Frontal cortex (tissue), 4 donors: ENCODE results near the gene TEX9. TPM values are rescaled to one million over a fixed set of nuclear protein-coding genes. Genes with fewer than 3 reads are reported as not detected.
A peak's percentile ranks its signal among the peaks of the same experiment; 100 is the strongest.

ENCODE experiments used
- DNase-seq, 2 donors: peaks; one replicate each; pipeline ENCODE4 v3.0.0; 2012; ENCODE audit warnings: low spot score in 2 of 2
- FAIRE-seq: peaks from 2 replicates; lab custom pipeline; 2012; peaks lifted over from hg19 to GRCh38; lab: Jason Lieb, UNC
- total RNA-seq: library from RNA; depleted of rRNA; stranded (reverse); fragments of >200 nt; gene quantifications from one replicate; pipeline ENCODE4 v1.2.3, GENCODE V29; 2014
- donor health status: control.
- donor health status: control.
- donor health status: control.

TEX9 gene
- total RNA-seq, 1 donor from 2014 or later = 27.3 TPM

- FAIRE-seq = no peak
- no peak for DNase-seq
Observed at GRCh38 chr15:56432304-56432703, 67.1 kb downstream of the TEX9 start.

DNA sequence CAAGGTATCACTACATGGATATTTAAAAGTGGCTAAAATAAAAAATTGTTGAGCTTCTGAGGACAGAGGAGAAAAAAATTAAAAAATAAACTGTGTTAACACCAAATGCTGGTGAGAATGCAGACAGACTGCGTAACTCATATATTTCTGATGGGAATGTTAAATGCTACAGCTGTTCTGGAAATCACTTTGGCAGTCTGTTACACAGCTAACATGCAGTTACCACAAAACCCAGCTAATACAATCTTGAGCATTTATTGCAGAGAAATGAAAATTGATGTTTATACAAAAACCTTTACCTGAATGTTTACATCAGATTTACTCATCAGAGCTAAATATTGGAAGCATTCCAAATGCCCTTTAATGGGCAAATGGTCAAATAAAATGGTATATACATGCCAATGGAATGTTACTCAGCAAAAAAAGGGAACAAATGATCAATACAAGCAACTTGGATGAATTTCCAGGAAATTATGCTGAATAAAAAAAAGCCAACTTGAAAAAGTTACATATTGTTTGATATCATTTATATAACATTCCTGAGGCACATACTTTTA, 75.1 kb downstream of the TEX9 start:
- no peak for DNase-seq
- FAIRE-seq = no peak

DNA sequence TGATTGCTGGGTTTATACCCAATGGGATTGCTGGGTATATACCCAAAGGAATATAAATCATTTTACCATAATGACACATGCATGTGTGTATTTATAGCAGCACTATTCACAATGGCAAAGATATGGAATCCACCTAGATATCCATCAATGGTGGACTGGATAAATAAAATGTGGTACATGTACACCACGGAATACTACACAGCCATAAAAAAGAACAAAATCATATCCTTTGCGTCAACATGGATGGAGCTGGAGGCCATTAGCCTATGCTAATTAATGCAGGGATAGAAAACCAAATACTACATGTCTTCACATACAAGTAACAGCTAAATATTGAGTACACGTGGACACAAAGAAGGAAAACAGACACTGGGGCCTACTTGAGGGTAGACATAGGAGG, 77.1 kb downstream of the TEX9 start:
- DNase-seq = no peak
- FAIRE-seq = no peak

DNA sequence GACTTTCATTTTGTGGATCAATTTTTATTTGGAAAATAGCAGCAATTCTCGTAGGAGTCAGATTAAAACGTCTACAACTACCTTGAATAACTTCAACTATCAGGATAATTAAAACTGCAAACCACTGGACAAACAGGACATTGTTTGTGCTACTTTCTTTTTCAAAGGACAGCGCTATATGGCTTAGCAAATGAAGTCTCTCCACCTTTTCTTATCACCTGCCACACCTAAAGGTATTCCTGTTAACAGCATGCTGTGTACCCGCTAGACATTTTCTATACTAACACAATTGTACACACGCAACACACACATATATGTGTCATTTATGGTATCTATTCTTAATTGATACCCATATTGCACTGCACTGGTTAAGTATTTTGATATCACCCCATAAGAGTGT, 80.5 kb downstream of the TEX9 start:
- FAIRE-seq (no peak), DNase-seq (no peak)

GRCh38 chr15:56454836-56455235, 89.6 kb downstream of the TEX9 start:
- FAIRE-seq = no peak
- DNase-seq = no peak

- FAIRE-seq = no peak
- no peak for DNase-seq
Observed at GRCh38 chr15:56456229-56456628, 91.0 kb downstream of the TEX9 start.

- FAIRE-seq (no peak), DNase-seq (no peak)
Observed at GRCh38 chr15:56459096-56459495, 93.9 kb downstream of the TEX9 start.

DNA sequence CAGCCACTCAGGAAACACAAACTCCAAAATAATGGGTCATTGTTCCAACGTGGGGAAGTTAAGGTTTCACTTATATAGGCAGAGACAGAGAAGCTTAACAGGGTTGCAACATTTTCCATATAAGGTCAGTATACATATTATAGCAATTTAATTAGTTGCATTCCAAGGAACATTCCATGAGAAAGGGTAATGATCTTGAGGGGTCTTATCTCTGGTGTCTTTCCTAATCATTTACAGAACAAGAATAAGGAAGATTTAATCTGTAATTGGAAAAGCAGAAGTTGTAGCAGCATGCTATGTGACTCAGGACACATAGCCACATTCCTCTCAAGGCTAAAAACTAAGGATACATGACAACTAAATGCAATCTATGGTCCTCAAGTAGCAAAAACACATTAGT, 94.8 kb downstream of the TEX9 start:
- FAIRE-seq (no peak), DNase-seq (no peak)

GRCh38 chr15:56460947-56461346, 95.7 kb downstream of the TEX9 start:
- FAIRE-seq = no peak
- DNase-seq = no peak

- DNase-seq (peak; percentile 78 to 84), FAIRE-seq (peak; percentile 71)
Observed at GRCh38 chr15:56464893-56465520, 99.8 kb downstream of the TEX9 start, which contains the start of gene MNS1. Gene MNS1, minus strand, starts transcription at chr15:56465137. Its CDS starts 165 bp downstream, at chr15:56464972.

GRCh38 chr15:56467616-56468015, 102.4 kb downstream of the TEX9 start:
- no peak for FAIRE-seq
- no peak for DNase-seq

- FAIRE-seq (no peak), DNase-seq (no peak)
Observed at GRCh38 chr15:56468401-56468800, 103.2 kb downstream of the TEX9 start.

DNA sequence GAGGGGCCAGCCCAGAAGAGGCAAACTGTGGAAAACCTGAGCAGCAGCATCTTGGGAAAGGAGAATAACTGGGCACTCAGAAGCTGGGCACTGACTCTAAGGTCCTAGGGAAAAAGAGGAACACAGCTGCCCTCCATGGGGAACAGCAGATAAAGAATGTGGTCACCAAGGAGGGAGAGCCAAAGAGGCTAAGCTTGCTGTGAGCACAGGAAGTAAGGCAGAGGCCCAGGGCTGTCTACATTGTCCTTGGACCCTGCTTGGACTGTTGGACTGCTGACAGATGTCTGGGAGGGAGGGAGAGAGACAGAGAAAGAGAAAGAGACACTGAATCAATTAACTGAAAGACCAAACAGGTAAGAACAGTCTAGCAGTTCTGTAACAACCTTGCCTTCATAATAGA, 104.3 kb downstream of the TEX9 start:
- no peak for FAIRE-seq
- no peak for DNase-seq

GRCh38 chr15:56471440-56472069, 106.3 kb downstream of the TEX9 start:
- FAIRE-seq (no peak), DNase-seq (no peak)

DNA sequence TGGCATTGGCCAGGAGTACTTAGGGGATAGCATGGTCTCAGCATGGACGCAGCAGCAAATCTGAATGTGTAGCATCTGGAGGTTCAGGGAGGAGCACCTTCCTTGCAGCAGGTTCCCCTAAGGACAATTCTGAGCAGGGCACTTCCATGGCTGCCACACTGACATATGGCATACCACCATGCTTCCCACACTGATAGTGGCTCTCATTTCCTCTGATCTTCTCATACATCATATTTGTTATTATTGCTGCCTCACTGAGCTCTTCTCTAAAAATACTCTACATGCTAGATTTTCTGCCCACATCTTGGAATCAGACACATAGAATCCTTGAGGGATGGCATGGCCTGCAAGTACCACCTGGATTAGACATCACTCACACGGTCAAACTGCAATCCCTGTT, 107.1 kb downstream of the TEX9 start:
- DNase-seq (no peak), FAIRE-seq (no peak)

DNA sequence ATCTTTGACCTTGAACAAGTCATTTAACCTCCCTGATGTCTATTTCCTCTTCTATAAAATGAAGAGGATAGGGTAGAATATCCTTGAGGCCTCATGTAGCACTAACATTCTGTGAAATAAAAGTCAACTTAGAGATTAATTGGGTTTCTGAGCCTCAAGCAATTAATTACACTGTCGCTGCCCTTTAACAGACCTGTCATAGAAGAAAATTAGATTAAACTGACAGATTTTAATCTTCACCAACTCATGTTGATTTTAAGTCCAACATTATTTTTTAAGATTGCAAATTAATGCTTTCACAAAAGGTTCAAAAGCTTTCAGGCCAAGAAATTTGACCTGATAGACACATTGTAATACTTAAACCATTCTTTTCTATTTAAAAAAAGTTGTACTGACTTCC, 107.8 kb downstream of the TEX9 start:
- no peak for DNase-seq
- FAIRE-seq = no peak

DNA sequence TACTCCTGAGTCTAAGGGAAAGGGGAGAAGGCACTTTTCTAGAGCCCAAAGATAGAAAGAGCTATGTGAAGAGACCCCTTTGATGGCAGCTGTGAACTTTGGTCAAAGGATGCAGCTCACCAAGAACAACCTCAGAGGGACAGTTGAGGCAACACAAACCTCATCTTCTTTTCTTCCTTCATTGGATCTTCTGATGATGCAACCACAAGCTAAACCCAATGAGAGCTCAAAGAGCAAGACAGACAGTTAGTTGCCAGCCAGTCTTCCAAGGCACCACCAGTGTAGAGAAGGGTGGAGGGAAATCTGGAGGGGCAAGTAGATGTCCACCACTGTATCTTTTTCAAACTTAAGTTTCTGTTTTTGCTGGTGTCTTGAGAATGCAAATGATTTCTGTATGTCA, 110.1 kb downstream of the TEX9 start:
- FAIRE-seq (no peak), DNase-seq (no peak)

Other genes with a start within 250 kb of the TEX9 start
- 17.1 TPM for gene RFX7, start 121.5 kb upstream of the TEX9 start, total RNA-seq
- 1.2 TPM for gene MNS1, start 99.7 kb downstream of the TEX9 start, total RNA-seq